GM18870 (cell line): ENCODE measurements around the gene SEC16A.

ENCODE experiments used
- ATAC-seq: cut with Tn5 transposase; IDR thresholded peaks from one replicate; pipeline ENCODE4 v1.9.1; 2021; ENCODE audit warnings: moderate library complexity; ENCODE audit not compliant: unreplicated experiment

The SEC16A gene

DNA sequence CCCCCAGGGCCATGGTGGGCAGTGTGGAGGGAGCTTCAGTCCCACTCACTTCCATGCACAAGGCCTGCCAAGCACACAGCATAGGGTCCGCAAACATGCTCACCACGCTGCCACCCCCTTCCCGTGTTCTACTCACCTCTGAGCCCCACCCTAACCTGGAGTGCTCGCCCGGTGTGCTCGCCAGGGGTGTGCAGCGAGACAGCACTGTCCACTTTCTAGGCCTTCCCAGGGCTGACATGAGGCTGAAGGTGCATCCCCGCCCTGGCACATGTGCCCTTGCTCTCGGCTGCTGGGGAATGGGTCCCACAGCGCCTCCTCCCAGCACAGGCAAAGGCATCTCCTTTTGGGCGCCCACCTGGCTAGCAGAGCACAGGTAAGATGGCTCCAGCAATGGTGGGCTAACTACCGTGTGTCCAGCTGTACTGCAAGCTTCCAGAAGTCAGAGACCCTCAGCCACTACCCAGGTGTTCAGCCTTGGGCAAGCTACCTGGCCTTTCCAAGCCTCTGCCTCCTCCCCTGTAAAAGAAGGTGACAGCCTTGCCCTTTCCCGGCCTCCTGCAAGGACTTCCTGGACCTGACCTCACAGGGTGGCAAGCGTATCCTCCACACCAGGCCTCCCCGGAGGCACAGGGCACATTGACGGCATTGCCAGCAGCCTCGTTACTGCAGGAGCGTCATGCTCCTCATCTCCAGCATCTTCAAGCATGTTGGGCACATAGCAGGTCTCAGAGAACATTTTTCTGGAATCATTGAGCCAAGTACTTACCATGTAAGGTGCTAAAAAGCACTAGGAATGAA is 4.2 kb upstream of the SEC16A start:
- no peak for ATAC-seq

DNA sequence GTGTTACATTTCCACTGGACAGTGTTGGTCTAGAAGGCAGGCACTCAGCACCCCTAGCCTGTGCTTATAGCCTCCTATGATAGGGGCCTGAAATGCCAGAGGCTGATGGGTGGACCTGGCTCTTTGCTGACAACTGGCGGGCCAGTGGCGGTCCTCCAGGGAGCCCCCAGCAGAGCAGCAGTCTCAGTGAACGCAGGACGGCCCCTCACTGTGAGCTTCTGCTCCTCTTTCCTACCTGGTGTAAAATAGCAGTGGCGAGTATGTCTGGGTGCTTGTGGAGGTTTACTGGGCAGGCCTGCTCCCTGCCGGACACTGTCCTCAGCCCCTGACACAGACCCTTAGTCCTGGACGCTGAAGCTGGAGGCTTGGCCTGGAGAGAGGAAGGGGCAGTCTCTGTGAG is 3.3 kb upstream of the SEC16A start:
- no peak for ATAC-seq

DNA sequence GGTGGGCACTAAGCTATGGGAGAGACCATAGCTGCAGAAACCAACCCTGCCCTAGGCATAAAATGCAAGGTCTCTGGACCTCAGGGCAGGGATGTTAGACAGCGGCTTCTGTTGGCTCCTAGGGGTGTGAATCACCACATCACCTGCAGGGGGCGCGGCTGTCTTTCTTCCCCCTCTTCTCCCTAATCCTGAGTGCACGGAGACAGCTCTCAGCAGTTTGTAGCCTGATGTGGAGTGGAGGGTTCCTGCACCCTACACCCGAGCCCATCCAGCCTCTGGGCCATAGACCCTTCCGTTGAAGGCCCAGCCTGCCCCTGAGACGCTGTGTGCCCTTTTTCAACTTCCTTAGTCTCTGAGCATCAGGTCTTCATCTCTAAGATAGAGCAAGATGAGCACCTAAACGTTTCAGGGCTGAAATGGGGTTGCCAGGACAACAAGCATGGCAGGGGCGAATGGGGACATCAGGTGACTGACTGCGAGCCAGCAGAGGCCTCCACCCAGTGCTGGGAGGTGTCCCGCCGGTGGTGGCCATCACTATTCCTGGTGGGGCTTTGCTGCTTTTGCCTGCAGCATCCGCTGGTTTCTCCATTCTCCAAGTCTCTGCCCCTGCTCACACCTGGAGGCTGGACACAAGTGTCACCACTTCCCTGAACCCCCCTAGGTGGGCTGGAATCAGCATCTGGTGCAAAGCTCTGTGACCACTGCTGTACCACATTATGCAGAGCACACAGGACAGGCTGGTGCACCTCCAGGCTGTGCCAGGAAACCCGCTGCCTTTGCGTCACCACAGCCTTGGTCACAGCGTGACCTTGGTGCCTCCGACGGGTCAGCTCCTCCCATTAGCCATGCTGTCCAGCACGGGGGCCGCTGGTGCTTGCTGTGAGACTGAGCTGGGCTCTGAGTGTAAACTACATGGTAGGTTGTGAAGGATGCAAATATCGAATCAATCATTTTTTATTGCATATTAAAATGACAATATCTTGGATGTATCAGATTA is 2.5 kb upstream of the SEC16A start:
- no peak for ATAC-seq

DNA sequence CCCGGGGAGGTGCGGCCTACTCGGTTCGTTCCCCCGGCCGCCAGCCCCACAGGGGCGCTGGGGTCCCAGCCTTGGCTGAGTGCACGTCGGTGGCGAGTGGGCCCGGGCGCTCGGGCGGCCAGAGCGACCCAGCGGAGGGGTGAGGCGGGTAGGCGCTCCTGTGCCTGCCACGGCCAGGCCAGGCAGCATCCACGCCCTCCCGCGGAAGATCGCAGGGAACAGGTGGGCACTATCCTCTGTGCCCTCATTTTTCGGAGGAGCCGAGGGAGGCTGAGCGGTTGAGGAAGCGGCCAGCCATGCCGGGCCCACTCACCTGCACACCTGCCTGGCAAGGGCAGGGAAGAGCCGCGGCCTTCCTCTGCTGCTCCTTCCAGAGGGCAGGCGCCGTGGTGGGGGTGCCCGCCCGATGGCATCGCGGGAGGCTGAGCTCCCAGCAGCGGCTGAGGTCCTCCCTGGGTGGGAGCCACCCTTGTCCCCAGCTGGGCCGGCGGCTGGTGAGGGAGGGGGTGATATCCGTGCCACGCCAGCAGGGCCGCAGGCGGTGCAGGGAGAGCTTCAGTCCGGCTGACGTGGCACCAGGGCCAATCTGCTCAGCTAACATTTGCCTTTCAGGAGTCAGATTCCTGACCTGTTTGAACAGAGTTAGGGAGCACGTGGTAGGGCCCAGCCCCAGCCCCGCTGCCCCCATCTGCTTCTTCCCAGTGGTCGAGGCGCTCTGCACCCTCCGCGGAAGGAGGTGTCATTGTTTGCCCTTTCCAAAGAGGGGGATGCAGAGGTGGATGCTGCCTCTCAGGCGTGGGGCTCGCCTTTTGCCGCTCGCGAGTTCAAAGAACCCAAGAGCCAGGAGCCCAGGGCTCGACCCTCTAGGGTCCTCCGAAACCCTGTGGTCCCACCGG is 1.6 kb upstream of the SEC16A start:
- ATAC-seq, result no peak

DNA sequence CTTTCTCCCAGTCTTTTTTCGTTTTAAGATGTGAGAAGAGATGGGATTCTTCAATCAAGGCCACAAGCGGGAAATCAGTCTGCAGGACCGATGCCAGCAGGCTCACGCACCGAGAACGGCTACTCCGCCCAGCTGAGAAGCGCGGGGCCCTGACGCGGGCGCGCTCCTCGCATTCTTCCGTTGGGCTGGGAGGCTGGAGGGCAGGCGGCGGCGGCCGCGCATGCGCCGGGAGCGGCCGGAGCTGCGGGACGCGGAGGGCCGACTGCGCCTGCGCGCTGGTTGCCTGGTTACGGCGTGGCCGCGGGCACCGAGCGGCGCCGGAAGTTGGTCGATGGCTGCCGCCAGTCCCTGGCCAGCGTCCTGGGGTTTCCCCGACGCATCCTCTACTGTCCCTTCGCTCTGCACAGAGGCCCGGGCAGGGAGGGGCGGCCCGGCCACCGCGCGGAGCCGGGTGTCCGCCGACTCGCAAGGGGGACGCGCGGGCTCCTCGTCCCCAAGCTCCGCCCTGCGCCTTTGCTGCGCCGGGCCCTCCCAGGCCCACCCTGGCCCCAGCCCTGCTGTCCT is 831 bp upstream of the SEC16A start:
- ATAC-seq, result peak; percentile 66

DNA sequence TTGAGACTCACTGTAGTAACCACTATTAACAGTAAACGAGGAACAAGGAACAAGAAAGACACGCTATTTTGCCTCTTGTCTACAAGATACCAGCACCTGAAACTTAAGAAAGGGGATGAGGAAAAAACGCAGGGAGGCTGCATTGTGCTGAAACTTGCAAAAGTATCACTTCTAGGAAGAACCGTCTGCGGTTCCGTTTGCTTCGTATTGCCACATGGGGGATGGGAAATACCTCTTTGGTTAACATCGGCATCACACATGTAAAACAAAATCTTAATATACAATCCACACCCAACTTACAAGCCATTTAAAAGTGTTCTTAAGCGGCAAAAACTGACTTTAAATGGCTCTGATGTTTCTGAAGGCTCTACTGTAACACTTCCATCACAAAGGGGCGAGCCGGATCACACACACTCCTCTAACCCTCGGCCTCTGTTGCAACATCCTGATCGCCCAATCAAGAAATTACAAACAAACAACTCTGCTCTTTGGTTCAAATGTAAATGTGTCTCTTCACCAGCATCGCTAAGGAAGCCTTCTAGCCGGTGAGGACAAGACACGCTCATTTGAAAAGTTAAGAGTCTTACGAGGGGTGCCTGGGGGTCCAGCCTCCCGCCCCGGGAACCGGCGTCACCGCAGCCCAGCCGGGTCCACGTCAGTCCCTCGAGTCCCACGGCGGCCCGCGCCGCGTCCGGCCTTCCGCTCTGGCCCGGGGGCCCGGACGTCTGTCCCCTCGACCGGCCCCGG is 621 bp downstream of the SEC16A start:
- ATAC-seq, result no peak

DNA sequence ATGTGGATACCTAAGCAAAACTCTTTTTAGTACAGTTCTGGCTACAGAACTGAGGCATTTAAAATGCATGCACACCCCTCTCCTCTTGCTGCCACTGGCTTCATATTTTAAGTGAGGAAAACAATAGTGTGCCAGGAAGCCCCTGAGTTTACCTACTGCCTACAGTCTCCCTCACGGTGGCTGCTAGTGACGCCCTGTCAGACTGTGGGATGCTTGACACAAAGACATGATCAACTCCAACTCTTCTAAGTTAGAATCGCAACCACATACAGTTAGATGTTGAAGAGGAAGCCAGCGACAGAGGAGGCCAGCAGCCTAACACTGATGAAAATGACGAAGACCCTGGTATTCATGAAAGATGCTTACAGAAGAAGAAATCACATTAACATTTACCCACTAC is 1.3 kb downstream of the SEC16A start:
- ATAC-seq, result no peak

DNA sequence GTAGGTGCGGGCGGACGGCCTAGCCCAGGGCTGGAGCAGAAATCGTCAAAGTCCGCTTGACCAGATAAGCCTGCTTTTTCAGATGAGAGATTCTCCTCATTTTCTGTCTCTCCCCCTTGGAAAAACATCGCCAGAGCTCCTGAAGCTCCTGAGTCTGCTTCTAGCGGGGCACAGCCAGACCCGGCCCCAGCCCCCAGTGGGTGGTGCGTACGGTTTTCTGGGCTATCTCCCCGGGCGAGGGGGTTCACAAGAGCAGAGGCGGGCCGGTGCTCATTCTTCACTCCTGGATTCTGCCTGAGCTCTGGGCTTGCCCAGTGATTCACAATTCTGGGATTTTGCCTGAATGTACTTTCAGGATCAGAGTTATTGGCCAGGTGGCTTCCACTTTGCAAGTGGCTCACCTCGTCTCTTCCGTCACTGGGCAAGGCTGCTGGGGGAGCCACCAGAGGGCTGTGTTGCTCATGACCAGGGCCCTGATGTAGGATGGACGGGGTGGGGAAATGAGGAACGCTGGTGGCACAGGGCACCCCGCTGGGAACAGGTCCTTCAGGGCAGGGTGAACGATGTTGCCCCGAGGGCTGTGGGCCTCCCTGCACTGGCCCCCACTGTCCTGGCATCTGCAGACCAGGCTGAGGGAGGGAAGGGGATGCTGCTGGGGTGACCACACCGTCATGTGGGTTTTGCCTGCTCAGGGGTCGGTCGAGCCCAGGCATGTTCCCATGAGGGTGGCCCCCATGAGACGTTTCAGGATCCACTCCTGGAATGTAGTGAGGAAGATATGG is 6.3 kb downstream of the SEC16A start:
- ATAC-seq, result no peak

DNA sequence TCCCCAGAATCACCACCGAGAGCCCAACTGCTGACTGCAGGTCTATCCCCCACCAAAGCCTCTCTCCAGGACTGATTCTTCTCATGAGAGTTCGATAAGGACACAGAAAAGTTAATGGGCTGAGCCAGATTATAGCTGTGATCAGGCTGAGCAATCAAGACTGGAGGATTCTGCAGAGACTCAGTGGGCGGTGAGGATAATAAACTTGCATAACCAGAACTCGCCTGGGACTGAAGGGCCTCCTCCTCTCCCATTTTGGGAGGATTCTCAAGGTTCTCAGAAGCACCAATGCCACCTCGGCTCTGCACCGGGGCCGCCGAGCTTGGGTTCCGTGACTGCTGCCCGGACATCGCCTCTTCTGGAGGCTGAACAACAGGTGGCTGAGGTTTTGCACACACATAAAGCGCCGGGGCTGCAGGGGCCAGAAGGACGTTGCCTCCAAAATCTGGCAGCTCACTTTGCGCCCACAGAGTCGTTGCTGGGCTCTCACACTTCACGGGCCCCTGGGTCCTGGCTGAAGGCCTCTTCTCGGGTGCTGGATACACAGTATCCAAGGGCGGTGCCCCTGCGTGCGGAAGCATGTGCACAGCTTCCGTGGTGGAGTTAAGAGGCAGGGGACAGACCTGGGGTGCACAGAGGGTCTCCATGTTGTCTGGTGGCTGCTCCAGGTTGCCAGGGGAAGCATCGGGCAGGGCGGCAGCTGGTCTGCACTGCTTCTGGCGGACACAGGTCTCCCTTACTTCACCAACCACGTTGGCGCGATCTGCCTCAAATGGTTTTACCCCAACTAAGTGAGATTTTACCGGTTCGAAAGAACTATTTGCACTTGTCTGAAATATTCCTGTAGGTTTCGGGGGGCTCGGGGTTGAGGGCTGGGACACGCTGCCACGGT is 7.6 kb downstream of the SEC16A start:
- no peak for ATAC-seq

DNA sequence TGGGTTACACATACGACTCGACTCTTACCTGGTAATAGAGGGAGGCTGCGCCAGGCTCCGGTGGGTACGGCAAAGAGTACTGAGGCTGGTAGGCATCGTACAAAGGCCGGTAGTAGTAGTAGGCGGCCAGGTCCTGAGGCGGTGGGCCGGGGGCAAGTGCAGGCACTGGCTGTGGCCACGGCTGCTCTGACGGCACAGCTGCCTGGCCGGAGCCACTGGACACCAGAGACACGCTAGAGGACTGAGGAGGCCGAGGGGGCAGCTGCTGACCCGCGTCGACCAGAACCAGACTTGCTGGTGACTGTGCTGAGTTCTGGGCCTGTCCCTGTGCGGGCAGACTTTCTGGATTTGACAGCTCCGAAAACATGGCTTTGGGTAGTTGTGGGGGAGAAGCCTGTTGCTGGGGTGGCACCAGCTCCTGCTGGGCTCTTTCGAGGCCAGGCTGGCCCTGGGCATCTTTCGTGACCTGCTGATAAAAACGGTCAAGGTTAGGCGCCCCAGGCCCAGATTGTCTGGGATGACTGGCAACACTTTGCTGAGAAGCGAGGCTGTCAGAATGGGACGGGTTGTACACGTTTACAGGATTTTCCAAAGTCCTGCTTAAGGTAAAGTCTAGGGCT is 8.7 kb downstream of the SEC16A start:
- ATAC-seq, result no peak

DNA sequence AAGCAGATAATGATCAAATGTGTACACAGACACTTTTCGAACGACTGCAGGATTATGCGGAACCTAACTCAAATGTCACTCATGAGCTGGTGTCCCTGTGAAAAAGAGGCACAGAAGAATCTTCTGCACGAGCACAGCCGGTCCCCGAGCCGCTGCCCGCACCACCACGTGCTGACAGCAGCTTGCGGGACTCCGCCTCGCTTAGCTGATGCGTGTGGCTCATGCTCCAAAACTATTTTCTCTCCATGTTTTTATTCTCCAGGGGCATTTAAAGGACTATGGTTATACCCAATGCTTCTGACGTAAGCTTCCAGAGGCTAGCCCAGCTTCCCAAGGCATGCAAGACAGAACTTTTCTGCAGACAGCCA is 9.5 kb downstream of the SEC16A start:
- no peak for ATAC-seq

DNA sequence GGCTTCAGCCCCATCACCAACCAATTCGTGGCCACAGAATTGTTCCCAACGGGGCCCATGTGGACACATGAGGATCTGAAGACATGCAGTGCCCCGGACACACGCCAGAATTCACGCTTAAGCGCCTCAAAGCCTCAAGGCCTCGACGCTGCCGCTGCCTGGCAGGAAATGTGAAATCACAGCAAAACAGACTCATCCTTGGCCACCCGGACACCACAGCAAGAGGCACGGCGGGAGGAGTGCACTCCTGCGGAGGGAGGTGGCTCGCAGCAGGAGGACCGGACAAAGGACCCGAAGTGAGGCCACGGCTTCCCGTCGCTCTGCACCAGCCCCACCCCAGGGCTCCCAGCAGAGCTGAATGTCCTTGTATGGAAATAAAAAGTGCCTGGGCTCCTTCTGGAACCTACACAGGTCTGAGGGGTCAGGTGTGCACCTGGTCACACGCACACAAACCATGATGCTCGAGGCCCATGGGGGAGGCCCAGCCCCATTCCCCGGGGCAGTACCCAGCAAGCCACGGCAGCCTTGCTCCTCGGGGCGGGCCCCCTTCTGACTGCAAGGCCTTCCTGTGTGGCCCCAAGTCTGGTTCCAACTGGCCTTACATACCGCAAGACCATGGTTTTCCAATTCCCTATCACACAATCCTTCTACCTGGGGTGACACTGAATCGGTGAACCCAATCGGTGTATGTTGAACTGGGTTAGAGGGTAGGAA is 10.0 kb downstream of the SEC16A start:
- no peak for ATAC-seq

DNA sequence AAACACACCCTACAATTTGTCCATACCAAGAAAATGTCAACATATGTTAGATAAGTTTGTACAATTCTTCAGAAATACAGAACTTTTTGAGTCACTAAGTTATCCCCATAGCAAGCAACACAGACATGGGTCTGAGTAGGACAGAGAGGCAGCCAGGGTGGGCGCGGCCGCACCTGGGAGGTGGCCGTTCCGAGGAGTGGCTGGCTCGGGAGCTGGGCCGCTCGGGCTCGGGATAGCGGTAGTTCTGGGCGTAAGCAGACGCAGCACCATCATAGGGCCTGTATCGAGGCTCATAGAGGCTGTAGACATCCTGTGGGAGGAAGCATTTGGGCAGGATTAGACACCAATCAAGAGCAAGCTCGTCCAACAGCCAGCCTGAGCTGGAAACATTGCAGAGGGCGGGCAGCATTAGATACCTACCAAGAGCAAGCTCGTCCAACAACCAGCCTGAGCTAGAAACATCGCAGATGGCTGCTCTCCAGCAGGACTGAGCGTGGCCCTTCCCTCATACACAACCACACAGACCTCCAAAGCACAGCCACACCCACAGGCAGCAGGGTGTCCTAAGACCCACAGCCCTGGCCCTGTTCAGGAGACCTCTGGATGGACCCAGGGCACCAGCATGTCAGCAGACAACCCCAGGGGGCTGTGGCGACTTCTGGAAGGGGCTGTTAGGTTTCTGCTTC is 10.9 kb downstream of the SEC16A start:
- no peak for ATAC-seq

DNA sequence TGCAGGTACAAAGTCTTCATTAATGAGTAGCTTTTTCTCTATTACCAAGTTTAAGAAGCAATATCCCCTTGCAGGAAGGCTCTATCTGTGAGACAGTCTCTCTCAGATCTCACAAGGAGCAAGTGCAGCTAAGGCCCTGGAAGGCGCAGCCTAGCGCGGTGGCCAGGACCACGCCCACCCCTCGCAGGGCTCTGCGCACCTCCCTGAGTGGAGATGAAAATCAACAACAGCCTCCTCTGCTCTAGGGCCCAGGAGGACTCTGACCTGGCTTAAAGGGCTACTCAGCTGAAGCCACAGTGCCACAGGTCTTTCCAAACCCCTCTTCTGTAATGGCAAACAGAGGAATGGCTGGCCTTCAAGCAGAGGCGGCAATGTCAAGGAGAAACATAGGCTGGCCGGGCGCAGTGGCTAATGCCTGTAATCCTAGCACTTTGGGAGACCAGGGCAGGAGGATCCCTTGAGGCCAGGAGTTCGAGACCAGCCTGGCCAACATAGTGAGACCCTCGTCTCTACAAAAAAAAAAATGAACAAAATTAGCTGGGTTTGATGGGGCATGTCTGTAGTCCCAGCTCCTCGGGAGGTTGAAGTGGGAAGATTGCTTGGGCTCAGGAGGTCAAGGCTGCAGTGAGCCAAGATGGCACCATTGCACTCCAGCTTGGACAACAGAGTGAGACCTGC is 11.9 kb downstream of the SEC16A start:
- no peak for ATAC-seq

DNA sequence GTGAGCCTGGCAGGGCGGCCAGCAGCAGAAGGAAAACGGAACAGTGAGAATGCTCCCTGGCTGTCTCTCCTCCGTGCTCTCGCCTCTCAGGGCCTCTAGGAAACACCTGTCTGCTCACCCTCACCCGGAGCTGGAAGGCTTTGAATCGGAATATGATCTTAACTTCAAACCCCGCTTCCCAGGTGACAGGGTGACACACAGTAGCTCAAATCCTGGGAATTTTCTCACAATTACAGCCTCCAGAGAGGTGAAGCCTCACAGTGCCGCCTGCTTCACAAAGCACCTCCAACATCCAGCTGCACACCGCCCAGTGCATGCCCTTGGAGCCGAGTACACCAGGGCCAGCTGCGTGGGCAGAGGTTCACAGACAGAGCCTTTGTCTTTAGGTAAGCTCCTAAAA is 12.5 kb downstream of the SEC16A start:
- ATAC-seq, result no peak

DNA sequence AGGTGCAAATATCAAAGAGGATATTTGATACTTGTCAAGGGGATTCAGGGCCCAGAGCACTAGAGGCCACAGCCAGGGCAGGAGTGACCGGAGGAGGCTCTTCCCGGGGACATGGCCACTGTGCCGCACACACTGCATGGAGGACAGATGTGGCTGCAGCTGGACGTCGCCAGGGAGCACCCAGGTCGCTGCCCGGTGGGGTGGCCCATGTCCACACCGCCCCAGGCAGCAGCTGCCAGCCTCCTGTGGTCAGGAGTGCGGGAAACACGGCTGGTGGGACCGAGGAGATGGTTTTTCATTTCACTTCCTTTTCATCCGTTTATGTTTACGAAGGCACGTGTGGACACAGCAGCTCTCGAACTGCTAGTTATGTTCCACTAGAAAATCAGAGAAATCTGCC is 15.1 kb downstream of the SEC16A start:
- ATAC-seq, result no peak
